Endothelial cell of umbilical vein (primary cell): Measurements from ENCODE around the gene HK1. TPM values are rescaled to one million over a fixed set of nuclear protein-coding genes. Genes with fewer than 3 reads are reported as not detected.

Experiments
- BruUV-seq: library from RNA; stranded (reverse); fragments of 400-500 nt; replicated peaks from 2 replicates; lab custom pipeline; 2021; lab: Mats Ljungman, UMichigan
- CTCF ChIA-PET: fragments of 300-600, 350-600 bp; sonication (Branson Sonifier 250); formaldehyde crosslinking; loops from one replicate; lab custom pipeline; 2021; ENCODE audit warnings: antibody characterized with exemption, inconsistent platforms; lab: Charles Lee
- POLR2A ChIA-PET: fragments of 300-600, 350-600 bp; sonication (Branson Sonifier 250); formaldehyde crosslinking; loops from one replicate; lab custom pipeline; 2021; ENCODE audit warnings: antibody characterized with exemption, inconsistent platforms; lab: Charles Lee
- DNase-seq: peaks from one replicate; pipeline ENCODE4 v3.0.0-alpha.2; 2011; ENCODE audit warnings: low read depth, low spot score
- FAIRE-seq: peaks from 2 replicates; lab custom pipeline; 2011; peaks lifted over from hg19 to GRCh38; lab: Jason Lieb, UNC
- H2AFZ ChIP-seq: 2 replicates; pipeline ENCODE4 v1.6.0; 2012; ENCODE audit warnings: low read depth, low read length, control low read depth, inconsistent platforms
- H3K27ac ChIP-seq: 2 replicates; pipeline ENCODE4 v1.5.1; 2011; ENCODE audit warnings: low read depth, mild to moderate bottlenecking, control low read depth, low read length, moderate library complexity; ENCODE audit not compliant: insufficient read depth
- H3K27me3 ChIP-seq, 2 experiments: 2 replicates each; pipeline versions ENCODE4 v1.6.0 to v1.6.1; 2011; ENCODE audit warnings: low read length in 2 of 2, mixed read lengths in 1 of 2; ENCODE audit not compliant: control insufficient read depth in 2 of 2, insufficient read depth in 2 of 2
- H3K36me3 ChIP-seq, 2 experiments: 2 replicates in 1 of 2; 3 replicates in 1 of 2; pipeline ENCODE4 v1.5.1; 2011; ENCODE audit warnings: low read length in 2 of 2, mild to moderate bottlenecking in 1 of 2, moderate library complexity in 1 of 2; ENCODE audit not compliant: control insufficient read depth in 2 of 2, insufficient read depth in 2 of 2; ENCODE audit errors: extremely low read depth in 1 of 2
- H3K4me1 ChIP-seq: 3 replicates; pipeline ENCODE4 v1.5.1; 2011; ENCODE audit warnings: mild to moderate bottlenecking, low read length; ENCODE audit not compliant: control insufficient read depth, insufficient read depth; ENCODE audit errors: extremely low read depth
- H3K4me2 ChIP-seq: 2 replicates; pipeline ENCODE4 v1.6.1; 2011; ENCODE audit warnings: low read length, control low read depth, mixed read lengths; ENCODE audit not compliant: insufficient read depth
- H3K4me3 ChIP-seq, 3 experiments: fragments of 200-600 bp in 1 of 3; sonication (generic), shearing (Covaris generic) in 1 of 3; replicated peaks in 1 of 3; 2 replicates each; pipeline ENCODE4 v1.5.1; 2011 to 2016; ENCODE audit warnings: control low read depth in 3 of 3, low read length in 3 of 3, mild to moderate bottlenecking in 2 of 3, inconsistent platforms in 1 of 3, low read depth in 1 of 3, moderate library complexity in 1 of 3; ENCODE audit not compliant: insufficient read depth in 1 of 3
- H3K79me2 ChIP-seq: 2 replicates; pipeline ENCODE4 v1.6.0; 2012; ENCODE audit warnings: low read length, inconsistent platforms; ENCODE audit not compliant: control insufficient read depth, insufficient read depth
- H3K9ac ChIP-seq: replicated peaks from 2 replicates; pipeline ENCODE3; 2011; ENCODE audit warnings: low read length, control low read depth; ENCODE audit not compliant: insufficient read depth; ENCODE audit errors: extremely low read depth
- H3K9me1 ChIP-seq: replicated peaks from 3 replicates; pipeline ENCODE4 v1.6.0; 2011; ENCODE audit warnings: mild to moderate bottlenecking, low read length; ENCODE audit not compliant: control insufficient read depth, insufficient read depth; ENCODE audit errors: extremely low read depth
- H3K9me3 ChIP-seq: replicated peaks from 2 replicates; pipeline ENCODE4 v1.5.1; 2012; ENCODE audit warnings: low read length, inconsistent platforms; ENCODE audit not compliant: control insufficient read depth, insufficient read depth
- H4K20me1 ChIP-seq: replicated peaks from 2 replicates; pipeline ENCODE3; 2011; ENCODE audit warnings: mild to moderate bottlenecking, low read length; ENCODE audit not compliant: control insufficient read depth, insufficient read depth; ENCODE audit errors: extremely low read depth
- EZH2 ChIP-seq: IDR thresholded peaks from 2 replicates; pipeline ENCODE4 v1.6.1; 2012; ENCODE audit warnings: borderline replicate concordance, low read depth, mild to moderate bottlenecking, moderate library complexity, low read length, inconsistent platforms; ENCODE audit not compliant: severe bottlenecking
- FOS ChIP-seq: IDR thresholded peaks from 2 replicates; pipeline ENCODE4 v1.6.1; 2011; ENCODE audit warnings: mild to moderate bottlenecking, low read length, moderate library complexity, borderline replicate concordance; ENCODE audit not compliant: insufficient read depth
- GATA2 ChIP-seq: IDR thresholded peaks from 2 replicates; pipeline ENCODE4 v1.7.0; 2011; ENCODE audit warnings: low read depth, mild to moderate bottlenecking, moderate library complexity, mixed read lengths, low read length; ENCODE audit not compliant: insufficient read length, insufficient read depth
- JUN ChIP-seq: IDR thresholded peaks from 2 replicates; pipeline ENCODE4 v1.6.1; 2011; ENCODE audit warnings: borderline replicate concordance, low read depth; ENCODE audit not compliant: insufficient read length, insufficient read depth
- MAX ChIP-seq: IDR thresholded peaks from 2 replicates; pipeline ENCODE4 v1.6.1; 2011; ENCODE audit not compliant: insufficient read depth, insufficient read length
- MYC ChIP-seq: IDR thresholded peaks from one replicate; pipeline ENCODE4 v1.6.1; 2011; ENCODE audit warnings: mild to moderate bottlenecking, low read depth, low read length
- POLR2A ChIP-seq: IDR thresholded peaks from 2 replicates; pipeline ENCODE4 v1.6.1; 2012; ENCODE audit warnings: low read depth, mild to moderate bottlenecking, control low read depth, low read length
- POLR2AphosphoS5 ChIP-seq: IDR thresholded peaks from 2 replicates; pipeline ENCODE4 v1.6.1; 2012; ENCODE audit warnings: low read depth, mild to moderate bottlenecking, control low read depth, low read length, moderate library complexity; ENCODE audit not compliant: insufficient read depth
- dilution Hi-C: fragments of 300-500 bp; cut with MboI; formaldehyde crosslinking; loops from one replicate; pipeline ENCODE4 v1.15.0; 2019; ENCODE audit warnings: low sequenced_read_pairs; ENCODE audit not compliant: extremely low pct_ligation_motif_present
- intact Hi-C: fragments of 100-400 bp; cut with micrococcal nuclease; formaldehyde crosslinking; loops from one replicate; pipeline ENCODE4 v1.10.0; 2022
- polyA plus RNA-seq, 4 experiments: library from polyadenylated mRNA; depleted of rRNA in 3 of 4; stranded (reverse) in 3 of 4; unstranded in 1 of 4; fragments of >200 nt; gene quantifications; 2 replicates each; pipeline versions ENCODE4 v1.2.1 to v1.2.3, GENCODE V29; 2011 to 2012; ENCODE audit warnings: missing spikeins in 1 of 4
- total RNA-seq: library from RNA; stranded (reverse); gene quantifications from 2 replicates; pipeline ENCODE4 v1.2.3, GENCODE V29; 2021
- TF ChIP-seq, protein P1 (sequence below), 2 donors: IDR thresholded peaks; 1 replicate in 1 of 2; 2 replicates in 1 of 2; pipeline ENCODE4 v1.5.1; 2011; ENCODE audit warnings: low read length in 2 of 2, mild to moderate bottlenecking in 2 of 2, moderate library complexity in 2 of 2, control low read depth in 1 of 2, inconsistent platforms in 1 of 2, low read depth in 1 of 2; ENCODE audit not compliant: insufficient read depth in 1 of 2; ENCODE audit errors: extremely low read depth in 1 of 2

HK1 gene
- total and polyA plus RNA-seq, 2 donors (not counting 3 experiments of a cell fraction or from before 2014, with no cell fraction given) = 50.8 to 121 TPM

DNA sequence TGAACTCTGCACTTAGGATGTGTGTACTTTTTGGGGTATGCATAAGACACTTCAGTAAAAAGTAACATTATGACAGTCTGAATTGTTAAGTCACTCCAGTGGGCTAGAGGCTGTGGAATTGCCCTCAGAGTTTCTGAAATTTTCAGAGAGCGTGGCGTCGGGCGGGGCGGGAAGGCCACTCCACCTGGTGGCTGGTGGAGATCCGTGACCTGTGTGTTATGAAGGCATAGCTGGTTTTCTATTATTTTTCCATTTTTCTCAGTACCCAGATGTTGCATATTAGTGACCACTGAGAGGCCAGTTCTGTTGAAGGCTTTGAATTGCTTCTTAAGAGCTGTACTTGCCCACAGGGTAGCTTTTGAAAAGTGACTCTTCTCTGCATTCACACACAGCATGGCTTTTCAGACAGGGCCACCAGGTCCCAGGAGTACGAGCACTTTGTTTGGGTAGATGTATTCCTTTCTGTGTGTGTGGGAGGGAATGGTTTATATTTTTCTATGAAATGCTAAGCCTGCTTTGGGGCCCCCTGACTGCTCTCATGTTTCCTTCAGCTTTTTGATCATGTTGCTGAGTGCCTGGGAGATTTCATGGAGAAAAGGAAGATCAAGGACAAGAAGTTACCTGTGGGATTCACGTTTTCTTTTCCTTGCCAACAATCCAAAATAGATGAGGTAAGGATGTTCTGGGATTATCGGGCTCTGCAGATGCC, 86.1 kb downstream of the HK1 start:
- H3K9me1 ChIP-seq = no peaks in the 10 kb centered on the region
- POLR2A ChIA-PET = no interaction called here
- no peak overlapping the region for H3K4me2 ChIP-seq
- peaks cover 5 to 19% of the 10 kb centered on the region in 2 experiments for H3K36me3 ChIP-seq
- DNase-seq (no peak), FAIRE-seq (no peak)
- no peak overlapping the region for H2AFZ ChIP-seq
- H3K4me1 ChIP-seq = peaks cover 28% of the 10 kb centered on the region
- no peak overlapping the region for H3K27ac ChIP-seq
- no TSS peak for BruUV-seq
- H3K4me3 ChIP-seq = no peak overlapping the region
- dilution Hi-C loops = loop anchor here (10.0 kb wide), 1 partner anchor 50 kb away; no protein-coding TSS in a partner anchor
- no peak for TF ChIP-seq POLR2AphosphoS5
- no peak for TF ChIP-seq EZH2
- TF ChIP-seq GATA2 = no peak
- TF ChIP-seq, protein P1, sequence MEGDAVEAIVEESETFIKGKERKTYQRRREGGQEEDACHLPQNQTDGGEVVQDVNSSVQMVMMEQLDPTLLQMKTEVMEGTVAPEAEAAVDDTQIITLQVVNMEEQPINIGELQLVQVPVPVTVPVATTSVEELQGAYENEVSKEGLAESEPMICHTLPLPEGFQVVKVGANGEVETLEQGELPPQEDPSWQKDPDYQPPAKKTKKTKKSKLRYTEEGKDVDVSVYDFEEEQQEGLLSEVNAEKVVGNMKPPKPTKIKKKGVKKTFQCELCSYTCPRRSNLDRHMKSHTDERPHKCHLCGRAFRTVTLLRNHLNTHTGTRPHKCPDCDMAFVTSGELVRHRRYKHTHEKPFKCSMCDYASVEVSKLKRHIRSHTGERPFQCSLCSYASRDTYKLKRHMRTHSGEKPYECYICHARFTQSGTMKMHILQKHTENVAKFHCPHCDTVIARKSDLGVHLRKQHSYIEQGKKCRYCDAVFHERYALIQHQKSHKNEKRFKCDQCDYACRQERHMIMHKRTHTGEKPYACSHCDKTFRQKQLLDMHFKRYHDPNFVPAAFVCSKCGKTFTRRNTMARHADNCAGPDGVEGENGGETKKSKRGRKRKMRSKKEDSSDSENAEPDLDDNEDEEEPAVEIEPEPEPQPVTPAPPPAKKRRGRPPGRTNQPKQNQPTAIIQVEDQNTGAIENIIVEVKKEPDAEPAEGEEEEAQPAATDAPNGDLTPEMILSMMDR (IDR thresholded peaks at IDR 0.05; ENCODE audit: extremely low read depth in 1 of 2, insufficient read depth in 1 of 2, low read depth in 1 of 2, low read length in 2 of 2) = no peak
- TF ChIP-seq MAX = no peak
- TF ChIP-seq FOS = no peak
- TF ChIP-seq POLR2A = no peak
- no peak for TF ChIP-seq MYC
- no peak for TF ChIP-seq JUN
- CTCF ChIA-PET = interaction anchor here (0.7 to 2.6 kb wide), 5 partner anchors 11 to 126 kb away, joined by 3 to 8 read pairs (median 5); no protein-coding TSS in a partner anchor
- no peak overlapping the region for H3K9ac ChIP-seq
- peaks cover 17% of the 10 kb centered on the region for H3K79me2 ChIP-seq
- H3K27me3 ChIP-seq = no peaks in the 10 kb centered on the region
- intact Hi-C loops = no loop called here
- no peaks in the 10 kb centered on the region for H4K20me1 ChIP-seq
- no peaks in the 10 kb centered on the region for H3K9me3 ChIP-seq
